Progenitor cell of endocrine pancreas (in vitro differentiated cells): ENCODE results near the gene AVL9. TPM values are rescaled to one million over a fixed set of nuclear protein-coding genes. Genes with fewer than 3 reads are reported as not detected.

Experiments
- DNase-seq: peaks from one replicate; pipeline ENCODE4 v3.0.0; 2021; ENCODE audit warnings: low spot score; ENCODE audit not compliant: unreplicated experiment
- H3K27ac Mint-ChIP-seq: 2 replicates; pipeline ENCODE4 v1.8.0; 2021; ENCODE audit warnings: mild to moderate bottlenecking, moderate library complexity, mixed read lengths
- H3K27me3 Mint-ChIP-seq: 2 replicates; pipeline ENCODE4 v1.8.0; 2021; ENCODE audit warnings: mixed read lengths
- H3K36me3 Mint-ChIP-seq: 2 replicates; pipeline ENCODE4 v1.8.0; 2022; ENCODE audit warnings: mixed read lengths; ENCODE audit not compliant: insufficient read depth
- H3K4me1 Mint-ChIP-seq: 2 replicates; pipeline ENCODE4 v1.8.0; 2021; ENCODE audit warnings: low read depth, mixed read lengths
- H3K4me3 Mint-ChIP-seq: 2 replicates; pipeline ENCODE4 v1.8.0; 2021; ENCODE audit warnings: low read depth, mild to moderate bottlenecking, moderate library complexity, mixed read lengths
- H3K9me3 Mint-ChIP-seq: 2 replicates; pipeline ENCODE4 v1.8.0; 2021; ENCODE audit warnings: low read depth, mixed read lengths
- total RNA-seq: library from RNA; stranded (reverse); gene quantifications from 2 replicates; pipeline ENCODE4 v1.2.1, GENCODE V29; 2021
- TF ChIP-seq, protein P1 (sequence below): fragments of 200-600 bp; sonication (generic); IDR thresholded peaks from one replicate; pipeline ENCODE4 v1.5.0; 2021; ENCODE audit warnings: antibody characterized with exemption, mild to moderate bottlenecking; ENCODE audit not compliant: unreplicated experiment

Gene AVL9
- total RNA-seq, 1 donor from 2014 or later, result 50.7 TPM

DNA sequence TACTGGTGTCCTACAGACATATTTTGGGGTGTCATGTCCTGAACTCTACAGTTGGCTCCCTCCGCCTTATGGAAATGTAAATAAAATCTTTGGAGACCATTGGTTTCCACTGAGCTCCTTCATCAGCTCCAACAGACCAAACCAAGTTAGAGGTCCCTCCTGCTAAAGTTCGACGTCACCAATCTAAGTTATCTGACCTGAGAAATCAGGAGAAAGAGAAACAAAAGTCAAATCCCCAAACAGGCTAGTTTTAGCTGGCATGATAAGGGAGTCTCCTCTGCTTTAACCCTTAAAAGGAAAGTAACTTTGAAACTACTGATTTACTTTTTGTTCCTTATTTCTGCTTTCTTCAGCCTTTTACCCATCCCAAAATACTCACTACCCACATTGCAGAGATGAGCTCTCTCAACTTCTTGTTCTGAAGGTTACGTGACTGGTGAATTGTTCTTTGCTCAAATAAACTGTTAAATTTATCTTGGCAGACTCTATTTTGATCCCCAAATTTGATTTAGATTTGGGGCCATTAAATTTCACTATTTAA lies 39.9 kb downstream of the AVL9 start:
- DNase-seq, result no peak
- Mint-ChIP-seq H3K4me1 (peaks cover 7% of the 10 kb centered on the region), H3K9me3 (peaks cover 3% of the 10 kb centered on the region), H3K27me3 (no peaks in the 10 kb centered on the region), H3K36me3 (peaks cover 7% of the 10 kb centered on the region), H3K4me3 (no peak overlapping the region), H3K27ac (no peak overlapping the region)
- TF ChIP-seq, protein P1, sequence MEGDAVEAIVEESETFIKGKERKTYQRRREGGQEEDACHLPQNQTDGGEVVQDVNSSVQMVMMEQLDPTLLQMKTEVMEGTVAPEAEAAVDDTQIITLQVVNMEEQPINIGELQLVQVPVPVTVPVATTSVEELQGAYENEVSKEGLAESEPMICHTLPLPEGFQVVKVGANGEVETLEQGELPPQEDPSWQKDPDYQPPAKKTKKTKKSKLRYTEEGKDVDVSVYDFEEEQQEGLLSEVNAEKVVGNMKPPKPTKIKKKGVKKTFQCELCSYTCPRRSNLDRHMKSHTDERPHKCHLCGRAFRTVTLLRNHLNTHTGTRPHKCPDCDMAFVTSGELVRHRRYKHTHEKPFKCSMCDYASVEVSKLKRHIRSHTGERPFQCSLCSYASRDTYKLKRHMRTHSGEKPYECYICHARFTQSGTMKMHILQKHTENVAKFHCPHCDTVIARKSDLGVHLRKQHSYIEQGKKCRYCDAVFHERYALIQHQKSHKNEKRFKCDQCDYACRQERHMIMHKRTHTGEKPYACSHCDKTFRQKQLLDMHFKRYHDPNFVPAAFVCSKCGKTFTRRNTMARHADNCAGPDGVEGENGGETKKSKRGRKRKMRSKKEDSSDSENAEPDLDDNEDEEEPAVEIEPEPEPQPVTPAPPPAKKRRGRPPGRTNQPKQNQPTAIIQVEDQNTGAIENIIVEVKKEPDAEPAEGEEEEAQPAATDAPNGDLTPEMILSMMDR, result no peak

DNA sequence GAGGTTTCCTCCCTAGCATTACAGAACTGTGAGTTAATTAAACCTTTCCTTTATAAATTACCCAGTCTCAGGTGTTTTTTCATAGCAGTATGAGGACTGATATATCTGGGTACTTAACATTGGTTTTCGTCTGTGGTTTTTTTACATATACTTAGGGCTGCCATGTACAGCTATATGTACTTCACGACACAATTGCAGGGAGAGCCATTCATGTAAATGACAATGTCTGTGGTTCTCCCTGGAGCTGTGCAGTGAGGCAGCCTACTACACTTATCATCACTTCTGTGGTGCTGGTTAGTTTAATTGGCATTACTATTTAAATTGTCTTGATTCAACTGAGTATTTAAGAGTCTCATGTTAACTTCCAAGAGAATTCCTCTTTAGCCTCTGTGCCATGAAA lies 40.7 kb downstream of the AVL9 start:
- peaks cover 7% of the 10 kb centered on the region for H3K4me1 Mint-ChIP-seq
- H3K27me3 Mint-ChIP-seq, result no peaks in the 10 kb centered on the region
- no peak for DNase-seq
- H3K27ac Mint-ChIP-seq, result no peak overlapping the region
- TF ChIP-seq, protein P1, result no peak
- peaks cover 8% of the 10 kb centered on the region for H3K36me3 Mint-ChIP-seq
- peaks cover 4% of the 10 kb centered on the region for H3K9me3 Mint-ChIP-seq
- H3K4me3 Mint-ChIP-seq, result no peak overlapping the region

DNA sequence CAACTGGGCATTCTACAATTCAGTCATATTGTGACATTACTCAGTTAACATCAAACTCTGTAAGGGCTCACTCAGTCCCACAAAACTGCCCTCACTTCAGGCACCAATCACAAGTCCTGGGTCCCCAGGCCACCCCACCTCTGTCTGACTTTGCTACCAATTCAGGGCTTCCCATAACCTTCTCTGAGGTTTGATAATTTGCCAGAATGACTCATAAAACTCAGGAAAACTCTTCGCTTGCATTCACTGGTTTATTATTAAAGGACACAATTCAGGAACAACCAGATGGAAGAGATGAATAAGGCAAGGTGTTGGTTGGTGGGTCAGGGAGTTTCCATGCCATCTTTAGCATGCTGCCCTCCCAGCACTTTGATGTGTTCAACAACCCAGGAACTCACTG lies 41.3 kb downstream of the AVL9 start:
- no peak for DNase-seq
- no peak overlapping the region for H3K4me3 Mint-ChIP-seq
- H3K36me3 Mint-ChIP-seq, result peaks cover 8% of the 10 kb centered on the region
- peaks cover 4% of the 10 kb centered on the region for H3K9me3 Mint-ChIP-seq
- H3K4me1 Mint-ChIP-seq, result peaks cover 7% of the 10 kb centered on the region
- H3K27ac Mint-ChIP-seq, result peak overlapping the region; percentile 79
- H3K27me3 Mint-ChIP-seq, result no peaks in the 10 kb centered on the region
- TF ChIP-seq, protein P1, result no peak

DNA sequence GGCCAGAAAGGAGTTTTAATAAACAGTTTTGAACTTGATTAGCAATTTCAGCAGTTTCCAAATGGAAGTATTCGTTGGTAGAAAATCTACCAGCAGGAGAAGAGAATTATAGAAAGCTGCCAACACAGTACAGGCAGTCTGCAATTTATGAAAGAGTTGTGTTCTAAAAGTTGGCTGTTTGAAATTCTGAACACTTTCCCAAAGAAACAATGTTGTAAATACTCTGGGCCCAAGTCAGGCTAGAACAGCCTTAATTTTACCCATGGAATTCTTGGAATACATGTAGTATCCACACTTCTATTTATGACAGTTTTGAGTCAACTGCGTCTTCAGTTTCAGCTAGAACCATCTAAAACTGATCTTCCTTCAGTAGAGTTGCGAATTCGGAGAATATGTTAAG lies 42.5 kb downstream of the AVL9 start:
- no peak overlapping the region for H3K27ac Mint-ChIP-seq
- no peak for DNase-seq
- TF ChIP-seq, protein P1, result no peak
- no peak overlapping the region for H3K4me3 Mint-ChIP-seq
- H3K9me3 Mint-ChIP-seq, result peaks cover 4% of the 10 kb centered on the region
- H3K27me3 Mint-ChIP-seq, result no peaks in the 10 kb centered on the region
- peaks cover 5% of the 10 kb centered on the region for H3K4me1 Mint-ChIP-seq
- peaks cover 8% of the 10 kb centered on the region for H3K36me3 Mint-ChIP-seq

DNA sequence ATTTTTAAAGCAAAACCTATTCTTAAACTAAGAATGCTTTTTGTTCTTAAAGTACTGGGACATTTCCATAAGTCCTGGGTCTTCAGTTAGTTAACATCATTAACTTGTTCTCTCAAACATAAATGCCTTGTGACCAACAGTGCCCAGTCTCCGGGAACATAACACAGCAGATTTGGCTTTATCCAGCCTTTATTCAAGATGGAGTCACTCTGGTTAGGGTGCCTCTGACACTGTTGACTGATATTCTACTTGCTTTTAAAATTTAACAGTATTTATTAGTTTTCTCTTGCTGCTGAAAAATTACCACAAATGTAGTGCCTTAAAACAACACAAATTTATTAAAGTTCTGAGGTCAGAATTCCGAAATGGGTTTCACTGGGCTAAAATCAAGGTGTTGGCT lies 44.1 kb downstream of the AVL9 start:
- H3K4me1 Mint-ChIP-seq, result no peaks in the 10 kb centered on the region
- H3K4me3 Mint-ChIP-seq, result no peak overlapping the region
- TF ChIP-seq, protein P1, result no peak
- H3K36me3 Mint-ChIP-seq, result peaks cover 15% of the 10 kb centered on the region
- peaks cover 4% of the 10 kb centered on the region for H3K9me3 Mint-ChIP-seq
- no peak for DNase-seq
- H3K27me3 Mint-ChIP-seq, result no peaks in the 10 kb centered on the region
- H3K27ac Mint-ChIP-seq, result no peak overlapping the region
